Prostate gland (tissue), 2 donors: Measurements from ENCODE around the gene CNTRL. TPM values are rescaled to one million over a fixed set of nuclear protein-coding genes. Genes with fewer than 3 reads are reported as not detected.

Experiments used
- DNase-seq: peaks from one replicate; pipeline ENCODE4 v3.0.0-alpha.2; 2019; ENCODE audit warnings: low spot score
- H3K27ac ChIP-seq, 2 donors: fragments of 200-600 bp; sonication (generic); 2 replicates each; pipeline ENCODE4 v1.5.1; 2017 to 2019
- H3K27me3 ChIP-seq: fragments of 200-600 bp; sonication (generic); replicated peaks from 2 replicates; pipeline ENCODE4 v1.5.1; 2019; ENCODE audit not compliant: insufficient read depth
- H3K36me3 ChIP-seq, 2 donors: fragments of 200-600 bp; sonication (generic); 1 replicate in 1 of 2; 2 replicates in 1 of 2; pipeline versions ENCODE4 v1.5.1 to v1.8.1; 2017 to 2019
- H3K4me1 ChIP-seq: fragments of 200-600 bp; sonication (generic); replicated peaks from 2 replicates; pipeline ENCODE4 v1.5.1; 2019
- H3K4me3 ChIP-seq, 2 donors: fragments of 200-600 bp; sonication (generic); 2 replicates each; pipeline ENCODE4 v1.5.1; 2017 to 2019
- H3K9me3 ChIP-seq: fragments of 200-600 bp; sonication (generic); 2 replicates; pipeline ENCODE4 v1.5.1; 2017
- POLR2A ChIP-seq: fragments of 450-650 bp; IDR thresholded peaks from one replicate; pipeline ENCODE4 v1.6.1; 2016; ENCODE audit warnings: antibody characterized with exemption, mild to moderate bottlenecking
- POLR2AphosphoS5 ChIP-seq: sonication (generic); formaldehyde crosslinking; IDR thresholded peaks from one replicate; pipeline ENCODE4 v1.6.1; 2017; ENCODE audit warnings: antibody characterized with exemption
- WGBS: methylation state at CpG from one replicate; pipeline ENCODE4 v1.1.5; 2018; 5-methylcytosine and 5-hydroxymethylcytosine counted together
- intact Hi-C: fragments of 100-400 bp; cut with DNase I; formaldehyde crosslinking; loops from one replicate; pipeline ENCODE4 v1.14.2; 2022
- small RNA-seq, 2 donors: library from RNA; depleted of rRNA; stranded (forward); fragments of <200 nt; gene quantifications; one replicate each; pipeline ENCODE3, GENCODE V24; 2016
- total RNA-seq, 2 donors: library from RNA; depleted of rRNA; stranded (reverse); fragments of >200 nt; gene quantifications; one replicate each; pipeline ENCODE4 v1.1.0, GENCODE V29; 2016
- TF ChIP-seq, protein P1 (sequence below), 4 experiments: fragments of 200-600 bp in 2 of 4; fragments of 450-650 bp in 2 of 4; sonication (generic) in 2 of 4; IDR thresholded peaks; 1 replicate in 3 of 4; 2 replicates in 1 of 4; pipeline ENCODE4 v1.5.1; 2016 to 2019; ENCODE audit warnings: antibody characterized with exemption in 4 of 4, mild to moderate bottlenecking in 2 of 4, moderate library complexity in 2 of 4

Gene CNTRL
- total RNA-seq, 2 donors from 2014 or later: 10.3 to 21.9 TPM

DNA sequence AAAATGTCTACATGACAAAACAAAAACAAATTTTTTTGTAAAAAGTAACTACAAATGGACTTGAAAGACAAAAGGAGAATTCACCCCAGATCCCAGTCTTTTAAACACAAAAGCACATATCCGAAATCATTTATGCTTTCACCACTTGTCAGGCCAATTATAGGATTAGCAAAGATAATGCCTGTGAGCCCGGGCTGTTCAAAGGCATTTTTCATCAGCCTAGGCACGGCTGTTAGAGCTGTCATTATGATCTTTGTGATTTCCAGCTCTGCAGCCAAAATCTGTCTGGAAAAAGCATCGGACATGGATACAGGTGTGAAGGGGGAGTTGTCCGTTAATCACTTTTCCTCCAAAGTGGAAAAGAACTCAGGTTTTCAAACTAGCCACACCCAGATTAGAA, 150.5 kb downstream of the CNTRL start:
- TF ChIP-seq POLR2A (no peak), POLR2AphosphoS5 (no peak)
- TF ChIP-seq, protein P1, sequence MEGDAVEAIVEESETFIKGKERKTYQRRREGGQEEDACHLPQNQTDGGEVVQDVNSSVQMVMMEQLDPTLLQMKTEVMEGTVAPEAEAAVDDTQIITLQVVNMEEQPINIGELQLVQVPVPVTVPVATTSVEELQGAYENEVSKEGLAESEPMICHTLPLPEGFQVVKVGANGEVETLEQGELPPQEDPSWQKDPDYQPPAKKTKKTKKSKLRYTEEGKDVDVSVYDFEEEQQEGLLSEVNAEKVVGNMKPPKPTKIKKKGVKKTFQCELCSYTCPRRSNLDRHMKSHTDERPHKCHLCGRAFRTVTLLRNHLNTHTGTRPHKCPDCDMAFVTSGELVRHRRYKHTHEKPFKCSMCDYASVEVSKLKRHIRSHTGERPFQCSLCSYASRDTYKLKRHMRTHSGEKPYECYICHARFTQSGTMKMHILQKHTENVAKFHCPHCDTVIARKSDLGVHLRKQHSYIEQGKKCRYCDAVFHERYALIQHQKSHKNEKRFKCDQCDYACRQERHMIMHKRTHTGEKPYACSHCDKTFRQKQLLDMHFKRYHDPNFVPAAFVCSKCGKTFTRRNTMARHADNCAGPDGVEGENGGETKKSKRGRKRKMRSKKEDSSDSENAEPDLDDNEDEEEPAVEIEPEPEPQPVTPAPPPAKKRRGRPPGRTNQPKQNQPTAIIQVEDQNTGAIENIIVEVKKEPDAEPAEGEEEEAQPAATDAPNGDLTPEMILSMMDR (IDR thresholded peaks at IDR 0.05): no peak
- DNase-seq: no peak
- H3K27me3 ChIP-seq: no peaks in the 10 kb centered on the region
- no peaks in the 10 kb centered on the region for H3K36me3 ChIP-seq
- no peaks in the 10 kb centered on the region for H3K9me3 ChIP-seq
- no peak overlapping the region for H3K27ac ChIP-seq
- intact Hi-C loops: no loop called here
- H3K4me1 ChIP-seq: no peaks in the 10 kb centered on the region
- no peak overlapping the region for H3K4me3 ChIP-seq
- 73% methylated on average over 5 of the region's 5 CpGs for WGBS

DNA sequence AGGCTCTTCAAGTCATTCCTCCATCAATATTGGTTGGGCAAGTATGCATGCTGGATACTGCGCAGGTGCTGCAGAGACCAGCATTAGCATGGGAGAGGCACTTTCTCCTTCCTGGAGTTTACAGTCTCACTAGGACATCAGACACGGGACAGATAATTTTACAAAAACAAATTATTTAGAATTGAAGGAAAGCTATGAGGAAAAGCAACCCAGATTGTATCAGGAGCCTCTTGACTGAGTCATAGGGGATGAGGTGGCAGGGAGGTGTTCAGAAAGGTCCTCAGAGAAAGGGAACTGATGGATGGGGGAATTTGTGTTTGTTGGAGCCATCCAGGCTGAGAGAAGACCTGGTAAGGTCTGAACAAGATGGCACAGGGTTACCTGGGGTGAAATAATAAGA, 151.4 kb downstream of the CNTRL start:
- H3K9me3 ChIP-seq: no peaks in the 10 kb centered on the region
- no peak overlapping the region for H3K4me3 ChIP-seq
- H3K27ac ChIP-seq: no peak overlapping the region
- intact Hi-C loops: no loop called here
- DNase-seq: no peak
- H3K27me3 ChIP-seq: no peaks in the 10 kb centered on the region
- no peak for TF ChIP-seq POLR2AphosphoS5
- TF ChIP-seq, protein P1 (IDR thresholded peaks at IDR 0.05): no peak
- no peak for TF ChIP-seq POLR2A
- H3K4me1 ChIP-seq: no peaks in the 10 kb centered on the region
- 76% methylated on average over 2 of the region's 2 CpGs for WGBS
- no peaks in the 10 kb centered on the region for H3K36me3 ChIP-seq

Small RNAs within 50 kb of the gene (small RNA-seq; reads per million reads assigned to genes)
- gene RN7SL181P: 0 reads per million in 2 donors

Other genes with a start within 250 kb of the CNTRL start
- gene PSMD5, start 232.0 kb upstream of the CNTRL start, total RNA-seq: 10 to 100 TPM; 30.0 to 36.3 TPM
- 10 to 100 TPM; 19.9 to 37.6 TPM for gene PHF19, start 197.8 kb upstream of the CNTRL start, total RNA-seq
- 1 to 10 TPM; 3.1 to 6.9 TPM for gene TRAF1, start 148.2 kb upstream of the CNTRL start, total RNA-seq
- 10 to 100 TPM in 1 of 2 donors, 1 to 10 TPM in 1; 3.5 to 11.1 TPM for gene C5, start 24.7 kb upstream of the CNTRL start, total RNA-seq
- 10 to 100 TPM; 42.9 TPM for gene RAB14, start 126.9 kb downstream of the CNTRL start, total RNA-seq
- gene GSN, start 193.2 kb downstream of the CNTRL start, total RNA-seq: 100 to 1,000 TPM; 390 to 690 TPM